GM20431 (cell line): ENCODE measurements around the gene MUC6.
"Not testable (repeated sequence)": the region's sequence is repeated elsewhere in the genome, so short reads cannot be mapped to it uniquely, and the experiment has no call there.

Experiments
- in situ Hi-C: fragments of 300-500 bp; cut with MseI, MboI; formaldehyde crosslinking; loops from one replicate; pipeline ENCODE4 v1.15.0; 2020; ENCODE audit warnings: low sequenced_read_pairs; ENCODE audit not compliant: unreplicated experiment

Gene MUC6

DNA sequence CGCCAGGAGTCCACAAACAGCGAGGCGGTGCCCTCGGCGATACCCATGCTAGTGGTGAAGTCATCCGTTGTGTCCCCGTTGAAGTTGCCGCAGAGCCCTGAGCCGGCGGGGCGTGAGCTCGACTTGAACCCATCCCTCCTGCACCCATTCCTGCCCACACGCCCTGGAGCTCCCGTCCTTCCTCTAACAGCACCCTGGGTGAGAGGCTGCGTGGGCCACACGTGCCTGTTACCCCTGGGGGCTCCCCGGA is 8.3 kb downstream of the MUC6 start:
- in situ Hi-C loops = no loop called here

DNA sequence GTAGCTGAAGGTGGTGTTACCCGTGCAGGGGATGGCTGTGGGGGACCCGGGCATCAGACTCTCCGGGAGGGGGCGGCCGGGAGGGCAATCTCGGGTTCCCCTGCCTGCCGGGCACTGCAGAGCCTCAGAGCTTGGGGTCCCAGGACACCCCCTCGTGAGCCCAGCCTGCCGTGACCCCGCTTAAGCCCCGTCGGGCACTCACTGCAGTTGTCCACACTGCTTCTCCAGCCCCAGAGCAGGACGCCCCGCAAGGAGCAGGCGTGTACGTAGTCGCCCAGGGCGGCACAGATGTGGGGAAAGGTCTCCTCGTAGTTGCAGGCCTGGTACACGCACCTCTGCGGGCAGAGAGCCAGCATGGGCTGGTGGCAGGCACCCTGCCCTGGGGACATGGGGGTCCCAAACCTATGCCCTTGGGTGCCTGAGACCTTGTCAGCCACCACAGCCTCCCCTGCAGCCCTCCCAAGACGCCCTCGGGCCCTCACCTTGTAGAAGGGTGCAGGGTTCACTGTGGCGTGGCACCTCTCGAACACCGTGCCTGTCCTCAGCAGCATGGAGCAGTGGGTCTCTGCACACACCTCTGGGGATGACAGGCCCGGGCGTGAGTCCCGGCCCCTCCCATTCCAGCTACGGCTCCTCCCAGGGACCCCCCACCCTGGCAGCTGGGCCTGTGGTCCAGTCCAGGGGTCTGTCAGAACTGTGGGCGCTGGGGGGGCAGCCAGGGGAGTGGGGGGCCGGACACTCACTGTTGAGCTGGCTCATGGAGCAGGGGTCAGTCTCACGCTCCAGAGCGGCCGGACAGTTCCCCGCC is 8.8 kb downstream of the MUC6 start:
- in situ Hi-C loops = no loop called here

DNA sequence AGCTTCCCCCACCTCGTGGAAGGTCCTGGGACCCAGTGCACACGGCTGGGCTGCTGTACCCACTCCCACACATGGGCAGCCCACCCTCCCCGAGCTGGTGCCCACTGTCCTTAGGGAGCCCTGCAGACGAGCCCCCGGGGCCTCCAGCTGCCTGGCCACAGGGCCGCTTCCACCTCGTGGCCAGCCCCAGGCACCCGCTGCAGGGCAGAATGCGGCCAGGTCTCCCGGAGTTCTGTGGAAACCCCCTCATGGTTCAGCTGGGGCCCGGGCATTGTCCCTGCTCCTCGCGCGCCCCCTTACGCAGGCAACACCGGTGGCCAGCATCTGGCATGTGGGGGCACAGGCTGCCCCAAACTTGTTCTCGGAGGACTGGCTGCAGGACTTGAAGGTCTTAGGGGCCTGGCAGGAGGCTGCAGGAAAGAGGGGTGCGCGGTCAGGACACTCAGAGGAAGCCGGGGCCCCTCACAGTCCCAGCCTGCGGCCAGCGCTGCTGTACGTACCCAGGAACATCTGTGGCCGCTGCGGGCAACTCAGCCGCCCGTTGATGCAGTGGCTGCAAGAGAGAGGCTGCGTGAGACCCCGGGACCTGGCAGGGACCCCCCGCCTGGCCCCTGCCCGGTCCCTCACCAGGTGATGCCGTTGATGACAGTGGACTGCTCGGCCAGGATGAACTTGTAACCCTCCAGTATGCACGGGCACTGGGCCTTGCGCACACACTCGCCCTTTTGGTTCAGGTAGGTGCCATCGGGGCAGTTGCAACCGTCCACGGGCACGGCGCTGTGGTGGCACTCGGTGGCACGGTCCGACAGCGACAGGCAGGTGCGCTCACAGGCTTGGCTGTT is 9.7 kb downstream of the MUC6 start:
- in situ Hi-C loops = no loop called here

DNA sequence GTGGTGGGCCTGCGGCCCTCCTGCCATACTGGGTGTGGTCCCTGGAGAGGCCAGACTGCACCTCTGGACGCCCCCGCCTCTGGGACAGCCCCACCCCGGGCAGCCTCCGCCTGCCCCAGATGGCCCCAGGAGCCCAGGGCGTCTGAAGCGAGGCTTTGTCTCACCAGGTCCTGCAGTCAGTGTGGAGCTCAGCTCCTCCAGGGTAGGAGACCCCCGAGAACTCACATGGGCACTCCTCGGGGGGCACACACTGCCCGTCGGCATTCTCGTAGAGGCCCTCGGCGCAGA is 10.4 kb downstream of the MUC6 start:
- in situ Hi-C loops = no loop called here

DNA sequence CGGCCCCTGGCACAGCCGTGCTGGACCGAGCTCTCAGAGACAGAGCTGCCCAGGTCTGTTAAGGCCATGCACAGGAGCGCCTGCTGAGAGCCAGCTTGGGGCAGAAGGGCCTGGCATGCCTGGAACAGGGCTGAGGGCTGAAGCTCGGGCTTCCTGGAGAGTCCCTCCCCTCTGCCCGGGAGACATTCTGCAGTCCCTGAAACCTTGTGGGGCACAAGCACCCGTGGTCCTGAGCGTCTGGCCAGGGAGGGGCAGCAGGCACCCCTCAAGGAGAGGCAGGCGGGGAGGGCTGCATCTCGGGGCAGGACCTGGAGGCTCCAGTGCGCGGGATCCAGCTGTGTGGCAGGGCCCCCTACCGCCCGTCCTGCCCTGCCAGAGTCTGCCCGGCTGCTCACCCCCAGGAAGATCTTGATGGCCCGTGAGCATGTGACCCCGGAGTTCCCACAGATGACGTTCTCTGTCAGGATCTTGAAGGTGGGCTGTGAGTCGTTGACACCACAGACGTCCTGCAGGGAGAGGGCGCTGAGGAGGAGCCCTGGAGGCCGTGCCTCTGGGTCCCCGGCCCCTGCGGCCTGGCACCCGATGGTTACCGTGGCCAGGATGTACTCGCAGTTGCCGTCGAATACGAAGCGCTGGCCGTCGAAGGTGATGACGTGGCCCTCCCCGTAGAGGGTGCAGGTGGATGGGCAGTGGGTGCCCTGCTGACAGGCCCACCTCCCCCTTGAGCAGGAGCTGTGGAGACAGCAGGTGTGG is 10.9 kb downstream of the MUC6 start:
- in situ Hi-C loops = no loop called here

DNA sequence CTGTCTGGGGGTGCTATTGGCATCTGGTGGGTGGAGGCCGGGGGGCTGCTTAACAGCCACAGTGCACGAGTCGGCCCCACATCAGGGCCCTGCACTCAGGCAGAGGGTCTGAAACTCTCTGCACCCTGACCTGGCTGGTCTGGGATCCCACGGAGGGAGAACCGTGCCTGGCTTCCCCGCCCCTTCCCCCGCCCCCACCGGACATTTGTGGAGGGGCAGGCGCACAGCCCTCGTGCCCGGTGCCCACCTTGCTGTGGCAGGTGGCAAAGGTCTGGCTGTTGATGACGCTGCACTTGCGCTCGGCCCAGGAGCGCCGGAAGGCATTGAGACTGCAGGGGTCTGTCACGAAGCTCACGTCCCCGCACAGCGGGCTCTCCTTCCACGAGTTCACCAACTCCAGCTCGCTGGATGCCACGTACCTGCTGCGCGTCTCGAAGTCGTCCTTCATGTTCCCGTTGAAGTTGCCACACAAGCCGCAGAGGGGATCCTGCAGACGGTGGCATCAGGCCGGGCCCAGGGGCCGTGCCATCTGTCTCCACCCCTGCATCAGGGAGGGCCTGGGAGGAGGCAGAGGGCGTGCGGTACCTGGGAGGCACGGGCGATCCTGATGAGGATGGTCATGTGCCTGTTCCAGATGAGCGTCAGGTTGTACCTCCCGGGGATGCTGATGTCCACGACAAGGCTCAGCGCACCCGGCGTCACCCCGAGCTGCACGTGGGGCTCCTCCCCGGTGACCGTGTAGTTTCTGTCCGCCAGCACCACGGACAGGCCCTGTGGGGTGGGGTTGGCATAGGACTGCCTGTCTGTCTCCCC is 11.7 kb downstream of the MUC6 start:
- in situ Hi-C loops = no loop called here

DNA sequence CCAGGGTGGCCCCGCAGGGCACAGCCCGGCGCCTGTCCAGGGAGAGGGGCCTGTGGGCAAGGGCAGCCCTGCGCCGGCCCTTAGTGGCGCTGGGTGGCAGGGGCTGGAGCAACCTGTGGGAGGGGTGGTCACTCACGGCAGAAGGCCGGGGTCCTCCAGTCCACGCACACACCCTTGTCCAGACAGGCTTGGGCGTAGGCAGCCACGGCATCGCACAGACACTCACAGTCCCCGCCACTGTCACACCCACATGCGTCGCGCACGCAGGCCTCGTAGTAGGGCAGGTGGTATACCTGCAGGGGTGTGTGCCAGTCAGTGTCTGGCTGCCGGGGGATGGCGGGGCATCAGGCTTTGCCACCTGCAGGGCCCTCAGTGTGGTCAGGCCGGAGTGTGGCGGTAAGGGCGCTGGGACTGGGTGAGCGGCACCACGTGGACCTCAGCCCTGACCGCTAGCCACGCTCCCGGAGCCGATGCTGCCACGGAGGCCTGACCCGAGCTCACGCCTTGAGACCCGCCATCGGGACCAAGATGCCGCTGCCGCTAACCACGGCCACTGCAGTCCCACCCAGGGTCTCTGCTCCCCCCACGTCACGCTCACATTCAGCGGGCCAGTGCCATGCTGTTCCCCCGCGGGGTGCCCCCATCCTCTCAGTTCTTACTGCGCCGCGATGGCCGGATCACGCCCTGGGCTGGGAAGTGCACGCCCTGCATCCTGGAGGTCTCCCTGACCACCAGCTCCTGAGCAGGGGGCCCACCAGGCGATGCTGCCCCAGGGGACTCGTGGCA is 12.5 kb downstream of the MUC6 start:
- in situ Hi-C loops = no loop called here

DNA sequence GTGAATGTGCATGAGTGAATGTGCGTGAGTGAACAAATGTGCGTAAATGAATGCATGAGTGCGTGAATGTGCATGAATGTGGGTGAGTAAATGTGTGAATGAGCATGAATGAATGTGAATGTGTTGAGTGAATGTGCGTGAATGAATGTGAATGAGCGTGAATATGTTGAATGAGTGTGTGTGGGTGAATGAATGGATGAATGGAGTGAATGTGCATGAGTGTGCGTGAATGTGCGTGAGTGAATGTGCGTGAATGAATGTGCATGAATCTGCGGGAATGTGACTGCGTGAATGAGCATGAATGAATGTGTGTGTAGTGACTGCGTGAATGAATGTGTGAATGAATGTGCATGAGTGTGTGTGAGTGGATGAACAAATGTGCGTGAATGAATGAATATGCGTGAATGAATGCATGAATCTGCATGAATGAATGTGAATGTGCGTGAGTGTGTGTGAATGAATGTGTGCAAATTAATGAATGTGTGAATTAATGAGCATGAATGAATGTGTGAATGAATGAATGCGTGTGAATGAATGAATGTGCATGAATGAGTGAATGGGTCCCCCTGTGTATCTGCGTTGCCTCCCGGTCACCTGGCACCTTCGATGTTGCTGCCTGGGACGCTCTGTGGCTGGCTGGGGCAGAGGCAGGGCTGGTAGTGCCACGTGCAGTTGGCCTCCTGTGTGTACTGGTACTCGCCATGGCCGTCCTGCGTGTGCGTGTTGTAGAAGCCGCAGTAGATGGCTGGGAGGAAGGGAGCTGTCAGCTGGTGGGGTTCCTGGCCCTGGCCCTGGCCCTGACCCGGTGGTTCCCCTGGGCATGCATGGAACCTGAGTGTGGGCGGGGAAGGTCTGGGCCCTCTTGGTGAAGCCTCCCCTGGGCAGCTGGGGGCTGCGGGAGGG is 13.4 kb downstream of the MUC6 start:
- in situ Hi-C loops = no loop called here

DNA sequence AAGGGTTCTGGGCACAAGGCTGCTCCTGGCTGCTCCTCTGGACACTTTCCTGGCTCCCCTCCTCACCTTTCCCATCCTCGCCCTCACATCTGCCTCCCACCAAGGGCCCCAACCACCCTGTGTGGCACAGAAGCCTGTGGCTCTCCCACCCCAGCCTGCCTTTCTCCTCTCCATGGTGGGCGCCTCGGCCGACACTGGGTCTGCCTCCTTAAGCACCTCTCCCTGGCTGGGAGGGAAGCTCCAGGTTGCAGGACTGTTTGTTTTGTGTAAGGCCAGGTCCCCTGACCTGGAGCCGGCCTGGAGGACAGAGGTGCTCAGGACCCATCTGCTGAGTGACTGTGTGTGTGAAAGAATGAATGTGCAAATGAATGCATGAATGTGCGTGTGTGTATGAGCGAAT is 14.1 kb downstream of the MUC6 start:
- in situ Hi-C loops = no loop called here

DNA sequence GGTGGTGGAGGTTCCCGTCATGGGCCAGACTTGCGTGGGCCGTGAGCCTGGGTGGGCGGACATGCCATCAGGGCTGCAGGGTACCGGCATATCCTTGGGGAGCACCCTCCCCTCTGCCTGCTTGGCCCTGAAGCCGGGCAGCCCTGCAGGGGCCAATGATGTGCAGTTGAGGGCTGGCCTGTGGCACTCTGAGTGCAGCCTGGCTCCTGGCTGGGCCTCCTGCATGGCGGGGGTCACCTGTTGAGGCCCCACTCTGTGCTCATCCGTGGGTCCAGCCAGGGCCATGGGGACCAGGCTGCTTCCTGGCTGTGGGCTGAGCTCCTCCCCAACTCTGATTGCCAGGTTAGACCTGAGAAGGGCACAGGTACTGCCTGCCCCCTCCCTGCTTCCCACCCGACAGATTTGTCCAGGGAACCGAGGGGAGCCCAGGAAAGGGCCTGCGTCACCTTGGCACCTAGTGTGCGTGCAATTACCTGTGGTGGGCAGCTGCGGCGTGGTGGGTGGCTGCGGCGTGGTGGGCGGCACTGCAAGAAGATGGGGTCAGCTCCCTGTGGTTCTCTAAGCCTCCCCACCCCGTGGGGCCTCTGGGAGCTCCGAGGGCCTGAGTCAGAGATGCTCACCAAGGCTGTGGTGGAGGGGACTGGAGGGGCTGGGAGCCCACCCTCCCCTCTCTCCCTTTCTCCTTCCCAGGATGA is 16.2 kb downstream of the MUC6 start:
- in situ Hi-C loops = no loop called here

DNA sequence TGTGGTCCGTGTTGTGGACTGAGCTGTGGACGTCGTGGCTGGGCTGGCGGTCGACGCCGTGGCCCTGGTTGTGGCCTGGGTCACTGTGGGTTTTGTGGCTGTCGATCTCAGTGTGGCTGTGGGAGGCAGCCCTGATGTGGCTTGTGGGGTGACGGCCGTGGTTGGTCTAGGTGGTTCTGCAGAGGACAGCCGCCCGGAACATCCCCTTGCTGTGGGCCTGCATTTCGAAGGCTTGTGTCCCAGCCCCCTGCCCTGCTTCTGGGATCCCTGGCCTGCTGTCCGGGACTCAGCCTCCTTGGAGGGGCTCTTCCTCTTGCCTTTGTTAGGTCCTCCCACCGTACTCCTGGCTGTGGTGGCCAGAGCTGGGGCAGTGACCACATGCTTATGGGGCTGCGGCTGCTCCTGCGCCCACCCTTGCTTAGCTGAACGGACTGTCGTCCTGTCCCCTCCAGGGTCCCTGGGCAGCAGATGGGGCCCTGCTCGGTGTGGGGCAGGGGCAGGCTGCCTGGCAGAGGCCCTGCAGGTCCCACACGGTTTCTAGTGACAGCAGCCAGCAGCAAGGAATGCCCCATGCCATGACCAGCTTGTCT is 17.1 kb downstream of the MUC6 start:
- in situ Hi-C loops = no loop called here

DNA sequence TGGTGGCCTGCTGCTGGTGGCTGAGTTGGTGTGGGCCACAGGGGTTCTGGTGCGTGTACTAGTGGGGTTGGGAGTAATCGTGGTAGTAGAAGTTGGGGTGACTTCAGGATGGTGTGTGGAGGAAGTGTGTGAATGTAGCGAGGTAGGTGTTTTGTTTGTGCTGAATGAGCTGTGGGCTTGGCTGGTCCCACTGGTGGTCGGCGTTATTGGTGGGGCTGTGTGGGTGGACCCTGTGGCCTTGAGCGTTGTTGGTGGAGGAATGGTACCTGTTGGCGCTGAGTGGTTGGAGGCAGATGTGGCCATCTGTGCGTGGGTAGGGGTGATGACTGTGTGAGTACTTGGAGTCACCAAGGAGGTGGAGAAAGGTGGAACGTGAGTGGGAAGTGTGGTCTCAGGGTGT is 18.4 kb downstream of the MUC6 start:
- in situ Hi-C loops = no loop called here

DNA sequence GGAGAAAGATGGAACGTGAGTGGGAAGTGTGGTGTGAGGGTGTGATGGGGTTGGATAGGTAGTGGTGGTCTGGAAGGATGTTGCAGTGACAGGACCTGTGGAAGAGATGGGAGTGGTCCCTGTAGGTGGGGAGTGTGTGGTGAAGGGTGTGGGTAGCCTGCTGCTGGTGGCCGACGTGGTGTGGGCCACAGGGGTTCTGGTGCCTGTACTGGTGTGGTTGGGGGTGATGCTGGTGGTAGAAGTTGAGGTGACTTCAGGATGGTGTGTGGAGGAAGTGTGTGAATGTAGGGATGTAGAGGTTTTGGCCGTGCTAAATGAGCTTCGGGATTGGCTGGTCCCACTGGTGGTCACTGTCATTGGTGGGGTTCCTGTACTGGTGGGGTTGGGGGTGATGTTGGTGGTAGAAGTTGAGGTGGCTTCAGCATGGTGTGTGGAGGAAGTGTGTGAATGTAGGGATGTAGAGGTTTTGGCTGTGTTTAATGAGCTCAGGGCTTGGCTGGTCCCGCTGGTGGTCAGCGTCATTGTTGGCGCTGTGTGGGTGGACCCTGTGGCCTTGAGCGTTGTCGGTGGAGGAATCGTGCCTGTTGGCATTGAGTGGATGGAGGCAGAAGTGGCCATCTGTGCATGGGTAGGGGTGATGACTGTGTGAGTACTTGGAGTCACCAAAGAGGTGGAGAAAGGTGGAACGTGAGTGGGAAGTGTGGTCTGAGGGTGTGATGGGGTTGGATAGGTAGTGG is 19.1 kb downstream of the MUC6 start:
- in situ Hi-C loops = no loop called here

DNA sequence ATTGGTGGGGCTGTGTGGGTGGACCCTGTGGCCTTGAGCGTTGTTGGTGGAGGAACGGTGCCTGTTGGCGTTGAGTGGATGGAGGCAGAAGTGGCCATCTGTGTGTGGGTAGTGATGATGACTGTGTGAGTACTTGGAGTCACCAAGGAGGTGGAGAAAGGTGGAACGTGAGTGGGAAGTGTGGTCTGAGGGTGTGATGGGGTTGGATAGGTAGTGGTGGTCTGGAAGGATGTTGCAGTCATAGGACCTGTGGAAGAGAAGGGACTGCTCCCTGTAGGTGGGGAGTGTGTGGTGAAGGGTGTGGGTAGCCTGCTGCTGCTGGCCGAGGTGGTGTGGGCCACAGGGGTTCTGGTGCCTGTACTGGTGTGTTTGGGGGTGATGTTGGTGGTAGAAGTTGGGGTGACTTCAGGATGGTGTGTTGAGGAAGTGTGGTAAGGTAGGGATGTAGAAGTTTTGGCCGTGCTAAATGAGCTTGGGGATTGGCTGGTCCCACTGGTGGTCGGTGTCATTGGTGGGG is 19.9 kb downstream of the MUC6 start:
- in situ Hi-C loops = not testable (repeated sequence)

DNA sequence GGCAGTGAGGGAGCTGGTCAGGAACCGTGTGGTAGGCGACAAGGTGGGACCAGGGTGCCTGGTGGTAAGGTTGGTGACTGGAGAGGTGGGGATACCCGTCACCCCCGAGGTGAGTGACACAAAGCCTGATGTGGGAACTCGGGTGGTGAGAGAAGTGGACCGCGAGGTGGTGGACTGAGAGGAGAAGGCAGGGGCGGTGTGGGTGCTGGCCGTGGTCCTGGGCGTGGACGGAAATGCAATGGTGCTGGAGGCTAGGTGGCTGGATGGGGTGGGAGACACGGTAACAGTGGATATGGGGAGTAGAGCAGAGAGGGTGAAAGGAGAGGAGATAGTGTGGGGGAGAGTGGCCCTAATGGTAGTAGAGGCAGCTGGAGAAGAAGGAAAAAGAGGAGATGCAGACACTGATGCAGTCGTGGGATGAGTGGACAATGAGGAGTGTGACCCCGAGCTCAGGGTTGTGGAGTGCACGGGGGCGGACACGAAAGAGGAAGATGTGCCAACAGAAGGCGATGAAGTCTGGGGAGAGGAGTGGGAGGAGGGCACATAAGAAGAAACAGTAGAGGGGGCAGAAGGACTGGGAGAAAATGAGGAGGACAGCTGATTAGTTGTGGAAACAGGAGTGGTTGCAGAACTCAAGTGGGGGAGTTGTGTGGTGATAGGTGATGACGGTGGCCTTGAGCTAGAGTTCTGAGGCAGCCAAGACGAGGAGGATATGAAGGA is 20.5 kb downstream of the MUC6 start:
- in situ Hi-C loops = no loop called here

DNA sequence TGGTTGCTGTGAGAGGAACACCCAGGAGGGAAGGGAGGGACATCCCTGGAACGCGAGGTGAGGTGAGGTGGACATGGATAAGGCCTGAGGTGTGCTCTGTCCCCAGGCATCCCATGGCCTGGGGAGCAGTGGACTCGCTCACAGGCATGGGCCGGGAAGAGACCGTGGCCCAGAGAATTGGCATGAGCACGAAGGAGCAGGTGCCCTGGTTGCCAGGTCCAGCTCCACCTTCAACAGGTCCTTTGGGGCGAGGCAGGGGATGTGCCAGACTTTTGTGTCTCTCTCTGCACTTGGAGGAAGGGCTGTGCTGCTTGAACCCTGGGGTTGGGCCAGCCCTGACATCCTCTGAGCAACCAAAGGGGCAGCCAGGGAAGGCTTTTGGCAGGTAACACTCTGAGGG is 21.5 kb downstream of the MUC6 start:
- in situ Hi-C loops = no loop called here
